ENCODE data around the gene CREG1.
"Not testable (repeated sequence)": the region's sequence is repeated elsewhere in the genome, so short reads cannot be mapped to it uniquely, and the experiment has no call there.

CREG1 gene

GRCh38 chr1:167563579-167564246, 10.2 kb upstream of the CREG1 start:
- peak; percentile 82 to 93 (median 89) for DNase-seq

- DNase-seq = peak; percentile 53 to 82 (median 75)
Measured at GRCh38 chr1:167562702-167563101, 9.1 kb upstream of the CREG1 start.

- peak in 1 of 3 donors; percentile 33 for DNase-seq
Measured at GRCh38 chr1:167561753-167562152, 8.2 kb upstream of the CREG1 start.

- peak; percentile 87 to 93 (median 92) for DNase-seq
Measured at GRCh38 chr1:167555971-167556714, 2.6 kb upstream of the CREG1 start.

DNA sequence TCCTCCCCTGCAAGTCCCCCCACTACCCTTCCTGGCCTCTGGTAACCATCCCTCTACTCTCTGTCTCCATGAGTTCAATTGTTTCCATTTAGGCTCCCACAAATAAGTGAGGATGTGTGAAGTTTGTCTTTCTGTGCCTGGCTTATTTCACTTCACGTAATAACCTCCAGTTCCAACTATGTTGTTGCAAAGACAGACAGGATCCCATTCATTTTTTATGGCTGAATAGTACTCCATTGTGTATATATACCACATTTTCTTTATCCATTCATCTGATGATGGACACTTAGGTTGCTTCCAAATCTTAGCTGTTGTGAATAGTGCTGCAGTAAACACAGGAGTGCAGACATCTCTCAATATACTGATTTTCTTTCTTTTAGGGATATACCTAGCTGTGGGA, 1.5 kb upstream of the CREG1 start:
- not testable (repeated sequence) for DNase-seq

- peak; percentile 56 to 66 (median 60) for DNase-seq
Measured at GRCh38 chr1:167554028-167554779, 642 bp upstream of the CREG1 start.

GRCh38 chr1:167551362-167551761, 2.2 kb downstream of the CREG1 start:
- peak; percentile 63 to 81 (median 74) for DNase-seq

- peak; percentile 80 to 97 (median 94) for DNase-seq
Measured at GRCh38 chr1:167548059-167548932, 5.3 kb downstream of the CREG1 start.

DNA sequence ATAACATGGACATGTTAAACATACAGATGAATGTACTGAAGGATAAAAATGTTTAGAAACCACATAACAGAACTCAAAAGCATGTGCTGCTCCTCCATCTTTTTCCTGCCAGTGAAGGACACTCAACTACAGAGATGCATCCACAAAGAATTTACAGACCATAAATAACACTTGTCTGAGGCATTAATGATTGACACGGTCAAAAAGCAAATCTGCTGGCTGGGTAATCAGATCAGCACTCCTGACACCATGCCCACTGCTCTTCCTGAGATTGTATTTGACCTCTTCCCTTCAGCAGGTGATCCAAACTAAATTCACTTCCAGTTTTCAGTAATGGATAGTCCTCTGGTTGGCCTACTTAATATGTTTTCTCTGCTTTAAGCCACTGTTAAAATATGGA, 6.6 kb downstream of the CREG1 start:
- DNase-seq = no peak

- no peak for DNase-seq
Measured at GRCh38 chr1:167545349-167545748, 8.2 kb downstream of the CREG1 start.

GRCh38 chr1:167544447-167545093, 9.0 kb downstream of the CREG1 start:
- no peak for DNase-seq

DNA sequence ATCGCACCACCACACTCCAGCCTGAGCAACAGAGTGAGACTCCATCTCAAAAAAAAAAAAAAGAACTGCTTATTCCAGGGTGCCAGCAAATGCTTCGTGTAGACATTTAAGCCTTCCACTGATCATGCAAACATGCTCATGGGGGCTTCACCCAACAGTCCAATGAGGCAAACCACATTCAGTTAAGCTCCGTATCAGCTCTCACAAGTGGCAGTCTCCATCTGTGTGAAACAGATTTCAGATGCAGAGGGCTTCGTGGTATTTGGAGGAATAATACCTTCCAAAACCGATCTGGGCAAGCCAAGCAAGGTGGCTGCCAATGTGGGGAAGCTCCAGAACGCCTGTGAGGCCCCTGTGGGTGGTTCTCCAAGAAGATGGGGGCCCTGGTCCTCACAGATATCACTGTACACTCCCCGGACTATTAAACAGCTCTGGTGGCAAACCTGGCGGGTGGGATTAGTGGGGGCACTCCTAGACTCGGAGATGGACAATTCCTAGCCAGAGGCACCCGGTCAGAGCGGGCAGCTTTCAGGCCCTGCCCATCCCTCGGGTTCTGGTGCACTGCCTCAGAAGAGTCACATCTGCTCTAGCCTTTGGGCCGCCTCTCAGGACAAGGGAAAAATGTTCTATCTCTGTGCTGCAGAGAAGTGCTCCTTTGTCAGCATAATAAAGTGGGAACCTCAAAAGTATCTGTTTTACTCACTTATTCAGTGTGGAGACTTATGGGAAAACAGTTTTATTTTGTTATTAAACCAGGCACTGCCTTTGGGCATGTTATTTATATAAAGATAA, 10.2 kb downstream of the CREG1 start:
- DNase-seq = no peak

- peak; percentile 57 to 65 (median 59) for DNase-seq
Measured at GRCh38 chr1:167542109-167543032, 11.2 kb downstream of the CREG1 start.

- no peak for DNase-seq
Measured at GRCh38 chr1:167541610-167542009, 12.0 kb downstream of the CREG1 start.

DNA sequence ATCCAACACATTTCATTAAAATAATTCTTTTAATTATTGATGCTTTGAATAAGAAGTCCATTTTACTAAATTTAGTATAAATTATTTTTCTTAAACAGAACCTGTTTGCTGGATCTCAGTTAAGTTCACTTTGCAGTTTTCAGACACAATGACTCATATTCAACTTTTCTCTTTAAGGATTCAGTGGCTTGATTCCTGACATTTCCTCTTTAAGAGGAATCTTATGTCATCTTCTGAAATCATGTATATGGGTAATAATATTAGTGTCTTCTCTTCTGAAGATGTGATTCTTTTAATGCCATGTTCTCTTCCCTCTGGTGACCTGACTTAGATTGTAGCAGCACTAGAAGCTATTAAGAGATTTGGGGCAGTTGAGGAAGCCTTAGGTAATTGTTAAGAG, 12.6 kb downstream of the CREG1 start:
- peak; percentile 45 to 85 (median 82) for DNase-seq

GRCh38 chr1:167538657-167539056, 14.9 kb downstream of the CREG1 start:
- DNase-seq = no peak

DNA sequence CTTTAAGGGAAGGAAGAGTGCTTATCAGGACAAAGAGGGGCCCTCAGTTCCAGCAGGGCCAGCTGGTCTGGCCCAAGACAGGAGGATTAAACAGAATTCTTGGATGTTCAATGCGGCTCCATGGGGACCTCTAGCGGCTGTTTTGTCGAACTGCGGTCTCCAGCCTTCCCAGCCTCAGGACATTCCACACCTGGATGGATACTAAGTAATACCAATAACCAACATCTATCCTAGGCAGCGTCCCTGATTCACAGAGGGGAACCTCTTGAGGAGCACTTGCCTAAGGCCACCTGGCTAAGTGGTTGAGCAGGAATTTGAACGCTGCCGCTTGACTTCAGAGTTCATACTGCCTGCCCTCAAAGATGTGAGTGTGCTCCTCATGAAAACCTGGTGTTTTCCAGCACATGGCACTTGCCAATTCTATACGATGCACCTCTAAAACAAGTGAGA, 19.7 kb downstream of the CREG1 start:
- peak; percentile 71 to 75 (median 75) for DNase-seq

DNA sequence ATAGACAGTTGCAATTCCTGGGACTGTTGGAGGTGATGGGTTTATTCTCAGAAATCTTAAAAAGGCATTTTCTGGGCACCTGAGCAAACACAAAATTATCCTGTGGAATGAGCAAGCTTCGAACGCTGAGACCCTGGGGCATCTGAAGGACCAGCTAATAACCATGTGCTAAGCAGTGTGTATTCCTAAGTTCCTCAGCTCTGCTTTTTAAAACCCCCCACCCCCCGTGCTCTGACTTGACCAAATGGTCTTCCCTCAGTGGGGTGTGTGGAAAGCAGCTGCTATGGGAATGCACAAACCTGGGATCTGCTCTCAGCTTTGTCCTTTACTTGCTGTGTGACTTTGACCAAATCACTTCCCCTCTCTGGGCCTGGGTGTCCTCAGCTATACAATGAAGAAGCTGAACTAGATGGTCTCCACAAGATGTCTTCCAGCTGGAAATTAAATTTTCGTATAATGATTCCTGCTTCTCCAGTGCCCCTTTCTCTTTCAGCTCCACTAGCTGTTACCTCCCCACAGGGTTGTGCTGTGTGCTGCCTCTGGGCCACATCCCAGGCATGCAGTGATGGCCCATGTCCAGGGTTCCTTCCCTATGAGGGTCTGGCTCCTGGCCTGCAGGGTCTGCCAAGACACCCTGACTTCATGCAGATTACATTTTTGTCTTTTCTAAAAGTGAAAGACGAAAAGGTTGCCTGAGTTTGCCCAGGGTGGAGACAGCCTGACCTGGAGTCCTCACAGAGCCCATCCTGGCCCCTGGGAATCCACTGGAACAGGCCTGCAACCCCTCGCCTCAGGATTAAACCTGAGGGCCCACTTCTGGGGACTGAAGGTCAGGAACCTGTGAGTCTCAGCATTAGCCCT, 20.4 kb downstream of the CREG1 start:
- DNase-seq = no peak

GRCh38 chr1:167532375-167532774, 21.2 kb downstream of the CREG1 start:
- DNase-seq = no peak

Data from suppressor macrophage treated with lipopolysaccharide for 1 hour (primary cell).